Fibroblast of the aortic adventitia (primary cell): ENCODE results near the gene SCYL1. TPM values are rescaled to one million over a fixed set of nuclear protein-coding genes. Genes with fewer than 3 reads are reported as not detected.
A peak's percentile ranks its signal among the peaks of the same experiment; 100 is the strongest.

ENCODE experiments used
- DNase-seq: peaks from one replicate; pipeline ENCODE4 v3.0.0-alpha.2; 2010; ENCODE audit warnings: low read depth
- H3K4me3 ChIP-seq: 2 replicates; pipeline ENCODE4 v1.5.1; 2011; ENCODE audit warnings: low read depth, mild to moderate bottlenecking, control low read depth, low read length, moderate library complexity
- total RNA-seq: library from RNA; depleted of rRNA; stranded (reverse); fragments of >200 nt; gene quantifications from 2 replicates; pipeline ENCODE4 v1.2.3, GENCODE V29; 2012; ENCODE audit warnings: low replicate concordance
- TF ChIP-seq, protein P1 (sequence below): IDR thresholded peaks from 2 replicates; pipeline ENCODE4 v1.5.1; 2011; ENCODE audit warnings: mild to moderate bottlenecking, low read length, control low read depth, inconsistent platforms; ENCODE audit not compliant: insufficient read depth

The SCYL1 gene
- total RNA-seq, 1 donor: 76.8 TPM

- H3K4me3 ChIP-seq: peak overlapping the region; percentile 95
- peak; percentile 29 for DNase-seq
- TF ChIP-seq, protein P1, sequence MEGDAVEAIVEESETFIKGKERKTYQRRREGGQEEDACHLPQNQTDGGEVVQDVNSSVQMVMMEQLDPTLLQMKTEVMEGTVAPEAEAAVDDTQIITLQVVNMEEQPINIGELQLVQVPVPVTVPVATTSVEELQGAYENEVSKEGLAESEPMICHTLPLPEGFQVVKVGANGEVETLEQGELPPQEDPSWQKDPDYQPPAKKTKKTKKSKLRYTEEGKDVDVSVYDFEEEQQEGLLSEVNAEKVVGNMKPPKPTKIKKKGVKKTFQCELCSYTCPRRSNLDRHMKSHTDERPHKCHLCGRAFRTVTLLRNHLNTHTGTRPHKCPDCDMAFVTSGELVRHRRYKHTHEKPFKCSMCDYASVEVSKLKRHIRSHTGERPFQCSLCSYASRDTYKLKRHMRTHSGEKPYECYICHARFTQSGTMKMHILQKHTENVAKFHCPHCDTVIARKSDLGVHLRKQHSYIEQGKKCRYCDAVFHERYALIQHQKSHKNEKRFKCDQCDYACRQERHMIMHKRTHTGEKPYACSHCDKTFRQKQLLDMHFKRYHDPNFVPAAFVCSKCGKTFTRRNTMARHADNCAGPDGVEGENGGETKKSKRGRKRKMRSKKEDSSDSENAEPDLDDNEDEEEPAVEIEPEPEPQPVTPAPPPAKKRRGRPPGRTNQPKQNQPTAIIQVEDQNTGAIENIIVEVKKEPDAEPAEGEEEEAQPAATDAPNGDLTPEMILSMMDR: no peak
Measured at GRCh38 chr11:65525546-65526480, 930 bp downstream of the SCYL1 start.

GRCh38 chr11:65526744-65527143, 1.9 kb downstream of the SCYL1 start:
- TF ChIP-seq, protein P1: no peak
- DNase-seq: no peak
- H3K4me3 ChIP-seq: peak overlapping the region; percentile 95

- DNase-seq: no peak
Measured at GRCh38 chr11:65528819-65529350, 4.0 kb downstream of the SCYL1 start.

DNA sequence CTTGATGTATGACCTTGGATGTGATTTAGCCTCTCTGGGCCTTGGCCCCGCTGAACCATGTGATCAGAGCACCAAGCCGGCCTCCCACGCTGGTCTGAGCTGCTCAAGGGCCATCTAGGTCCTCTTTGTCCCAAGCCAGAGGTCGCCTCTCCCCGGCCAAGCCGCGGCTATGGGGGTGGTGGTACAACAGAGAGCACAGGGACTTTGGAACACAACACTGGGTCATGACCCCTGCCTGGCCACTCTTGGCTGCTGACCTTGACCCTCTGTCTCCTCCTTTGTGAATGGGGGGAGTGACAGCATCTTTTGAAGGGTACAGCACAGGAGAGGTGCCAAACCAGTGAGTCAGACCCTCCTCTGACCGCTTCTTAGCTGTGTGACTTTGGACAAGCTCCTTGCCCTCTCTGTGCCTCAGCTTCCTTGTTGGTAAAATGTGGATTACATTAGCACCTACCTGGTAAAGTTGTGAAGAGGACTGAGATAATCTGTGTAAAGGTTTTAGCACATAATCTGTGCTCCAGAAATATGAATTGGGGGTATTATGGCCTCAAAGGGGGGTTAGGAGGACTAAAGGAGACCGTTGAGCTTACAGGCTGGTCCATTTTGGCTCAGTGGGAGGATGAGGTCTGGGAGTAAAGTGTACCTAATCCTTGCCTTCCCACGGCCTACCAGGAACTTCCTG, 4.7 kb downstream of the SCYL1 start:
- no peak overlapping the region for H3K4me3 ChIP-seq
- no peak for DNase-seq
- TF ChIP-seq, protein P1: no peak

More at GRCh38 chr11:65528819-65529350, 4.0 kb downstream of the SCYL1 start:
- TF ChIP-seq, protein P1: no peak
- no peak overlapping the region for H3K4me3 ChIP-seq

DNA sequence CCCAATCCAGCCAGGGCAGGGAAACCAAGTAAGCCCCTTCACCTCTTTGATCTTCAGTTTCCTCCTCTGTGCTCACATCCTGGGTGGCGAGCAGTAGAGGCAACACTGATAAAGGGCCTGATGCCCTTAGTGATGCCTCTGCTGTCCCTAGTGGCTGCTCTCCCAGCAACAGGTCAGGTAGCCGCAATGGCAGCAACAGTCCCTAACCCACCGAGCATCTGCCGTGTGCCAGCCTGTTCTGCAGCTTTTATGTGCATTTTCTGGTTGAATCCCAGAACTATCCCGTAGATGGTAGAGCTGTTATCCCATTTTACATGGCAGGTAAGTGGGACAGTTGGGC, 5.2 kb downstream of the SCYL1 start:
- H3K4me3 ChIP-seq: no peak overlapping the region
- TF ChIP-seq, protein P1: peak; percentile 25
- no peak for DNase-seq

DNA sequence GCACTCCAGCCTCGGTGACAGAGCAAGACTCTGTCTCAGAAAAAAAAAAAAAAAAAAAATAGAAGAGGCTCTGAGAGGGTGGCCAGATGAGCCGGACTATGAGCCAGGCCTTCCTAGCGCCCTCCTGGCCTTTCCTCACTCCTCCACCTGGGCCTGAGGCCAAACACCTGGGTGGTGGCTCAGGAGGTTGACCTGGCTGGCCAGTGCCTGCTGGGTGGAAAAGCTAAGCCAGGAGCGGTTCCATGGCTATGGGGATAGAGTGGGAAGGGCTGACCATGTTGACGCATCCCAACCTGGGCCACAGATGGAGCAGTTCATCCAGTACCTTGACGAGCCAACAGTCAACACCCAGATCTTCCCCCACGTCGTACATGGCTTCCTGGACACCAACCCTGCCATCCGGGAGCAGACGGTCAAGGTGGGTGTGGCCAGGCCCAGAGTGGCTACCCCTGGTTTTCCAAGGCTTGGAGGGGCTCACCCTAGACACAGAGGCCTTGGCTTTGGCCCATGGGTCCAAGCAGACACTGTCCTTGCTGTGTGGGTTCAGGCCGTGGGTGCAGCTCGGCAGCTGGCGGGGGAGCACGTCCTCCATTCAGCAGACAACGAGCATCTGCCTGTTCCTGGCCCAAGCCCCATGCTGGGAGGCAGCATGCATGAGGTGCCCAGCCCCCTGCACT, 7.6 kb downstream of the SCYL1 start:
- H3K4me3 ChIP-seq: no peak overlapping the region
- TF ChIP-seq, protein P1: no peak
- no peak for DNase-seq
